ENCODE measurements around the gene JADE2. TPM values are rescaled to one million over a fixed set of nuclear protein-coding genes. Genes with fewer than 3 reads are reported as not detected.
"Not testable (repeated sequence)": the region's sequence is repeated elsewhere in the genome, so short reads cannot be mapped to it uniquely, and the experiment has no call there.

JADE2 gene
- polyA plus RNA-seq, 1 experiment, result 15.5 TPM

DNA sequence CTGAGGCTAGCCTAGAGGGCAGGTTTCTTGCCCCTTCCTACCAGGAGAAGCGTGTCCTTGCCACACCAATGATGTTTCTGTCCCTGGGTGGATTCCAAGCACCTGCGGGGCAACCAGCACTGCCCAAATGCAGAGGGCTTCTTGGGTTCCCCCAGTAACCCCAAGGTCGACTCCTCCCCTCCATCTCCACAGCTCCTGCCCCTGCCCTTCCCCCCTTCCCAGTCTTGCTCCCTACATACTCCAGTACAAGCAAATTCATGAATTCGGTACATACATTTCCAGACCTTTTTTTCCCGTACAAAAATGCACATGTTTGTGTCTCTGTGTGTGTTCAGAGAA lies 12.8 kb upstream of the JADE2 start:
- ChIA-PET CTCF (interaction anchor here (1.0 to 1.7 kb wide), 5 partner anchors 8 to 101 kb away, joined by 3 to 6 read pairs (median 4); partner anchors contain the start of gene CDKN2AIPNL), POLR2A (no interaction called here)
- DNase-seq (ENCODE audit: low read depth), result no peak
- Histone ChIP-seq H3K36me3 (ENCODE audit: control insufficient read depth, insufficient read depth, low read length) (no peaks in the 10 kb centered on the region), H3K4me3 (ENCODE audit: low read depth, low read length) (no peak overlapping the region), H3K27me3 (ENCODE audit: control insufficient read depth, insufficient read depth, low read length) (no peaks in the 10 kb centered on the region)
- TF ChIP-seq, protein P1, sequence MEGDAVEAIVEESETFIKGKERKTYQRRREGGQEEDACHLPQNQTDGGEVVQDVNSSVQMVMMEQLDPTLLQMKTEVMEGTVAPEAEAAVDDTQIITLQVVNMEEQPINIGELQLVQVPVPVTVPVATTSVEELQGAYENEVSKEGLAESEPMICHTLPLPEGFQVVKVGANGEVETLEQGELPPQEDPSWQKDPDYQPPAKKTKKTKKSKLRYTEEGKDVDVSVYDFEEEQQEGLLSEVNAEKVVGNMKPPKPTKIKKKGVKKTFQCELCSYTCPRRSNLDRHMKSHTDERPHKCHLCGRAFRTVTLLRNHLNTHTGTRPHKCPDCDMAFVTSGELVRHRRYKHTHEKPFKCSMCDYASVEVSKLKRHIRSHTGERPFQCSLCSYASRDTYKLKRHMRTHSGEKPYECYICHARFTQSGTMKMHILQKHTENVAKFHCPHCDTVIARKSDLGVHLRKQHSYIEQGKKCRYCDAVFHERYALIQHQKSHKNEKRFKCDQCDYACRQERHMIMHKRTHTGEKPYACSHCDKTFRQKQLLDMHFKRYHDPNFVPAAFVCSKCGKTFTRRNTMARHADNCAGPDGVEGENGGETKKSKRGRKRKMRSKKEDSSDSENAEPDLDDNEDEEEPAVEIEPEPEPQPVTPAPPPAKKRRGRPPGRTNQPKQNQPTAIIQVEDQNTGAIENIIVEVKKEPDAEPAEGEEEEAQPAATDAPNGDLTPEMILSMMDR (IDR thresholded peaks at IDR 0.05; ENCODE audit: insufficient read depth, low read depth, low read length), result no peak

DNA sequence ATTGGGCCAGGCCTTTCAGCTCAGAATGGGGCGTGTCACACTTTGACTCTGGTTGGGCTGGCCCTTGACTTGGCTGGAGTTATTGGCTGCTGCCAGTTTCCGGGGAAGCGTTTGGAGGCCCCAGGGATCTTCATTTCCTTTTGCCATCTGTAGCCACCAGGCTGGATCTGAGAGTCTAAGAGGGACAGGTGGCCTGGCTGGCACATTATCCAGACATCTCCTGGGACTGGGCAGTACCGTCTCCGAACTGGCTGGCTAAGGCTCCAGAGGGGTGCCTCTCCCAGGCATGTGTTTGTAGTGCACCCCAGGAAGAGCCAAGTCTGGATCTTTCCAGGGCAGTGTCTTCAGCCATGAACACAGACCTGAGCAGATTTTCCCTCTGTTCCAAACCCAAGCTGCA lies 9.7 kb upstream of the JADE2 start:
- H3K27me3 ChIP-seq (ENCODE audit: control insufficient read depth, insufficient read depth, low read length), result peaks cover 1% of the 10 kb centered on the region; the same call in 1 of the 2 replicates
- DNase-seq (ENCODE audit: low read depth), result no peak
- ChIA-PET POLR2A (no interaction called here), CTCF (interaction anchor here (0.9 to 1.3 kb wide), 3 partner anchors 11 to 62 kb away, joined by 3 read pairs; no protein-coding TSS in a partner anchor)
- TF ChIP-seq, protein P1 (IDR thresholded peaks at IDR 0.05; ENCODE audit: insufficient read depth, low read depth, low read length), result no peak
- H3K36me3 ChIP-seq (ENCODE audit: control insufficient read depth, insufficient read depth, low read length), result no peaks in the 10 kb centered on the region
- no peak overlapping the region for H3K4me3 ChIP-seq (ENCODE audit: low read depth, low read length)

DNA sequence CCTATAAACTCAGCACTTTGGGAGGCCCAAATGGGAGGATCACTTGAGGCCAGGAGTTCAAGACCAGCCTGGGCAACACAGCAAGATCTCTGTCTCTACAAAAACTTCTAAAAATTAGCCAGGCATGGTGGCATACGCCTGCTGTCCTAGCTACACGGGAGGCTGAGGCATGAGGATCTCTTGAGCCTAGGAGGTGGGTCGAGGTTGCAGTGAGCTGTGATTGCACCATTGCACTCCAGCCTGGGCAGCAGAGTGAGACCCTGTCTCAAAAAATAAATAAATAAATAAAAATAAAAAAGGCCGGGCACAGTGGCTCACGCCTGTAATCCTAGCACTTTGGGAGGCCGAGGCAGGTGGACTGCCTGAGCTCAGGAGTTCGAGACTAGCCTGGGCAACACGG lies 8.5 kb upstream of the JADE2 start:
- CTCF ChIA-PET, result interaction anchor here (0.8 to 1.8 kb wide), 3 partner anchors 11 to 61 kb away, joined by 3 to 4 read pairs (median 4); no protein-coding TSS in a partner anchor
- H3K27me3 ChIP-seq (ENCODE audit: control insufficient read depth, insufficient read depth, low read length); H3K4me3 ChIP-seq (ENCODE audit: low read depth, low read length); H3K36me3 ChIP-seq (ENCODE audit: control insufficient read depth, insufficient read depth, low read length); DNase-seq (ENCODE audit: low read depth); POLR2A ChIA-PET: not testable (repeated sequence)

DNA sequence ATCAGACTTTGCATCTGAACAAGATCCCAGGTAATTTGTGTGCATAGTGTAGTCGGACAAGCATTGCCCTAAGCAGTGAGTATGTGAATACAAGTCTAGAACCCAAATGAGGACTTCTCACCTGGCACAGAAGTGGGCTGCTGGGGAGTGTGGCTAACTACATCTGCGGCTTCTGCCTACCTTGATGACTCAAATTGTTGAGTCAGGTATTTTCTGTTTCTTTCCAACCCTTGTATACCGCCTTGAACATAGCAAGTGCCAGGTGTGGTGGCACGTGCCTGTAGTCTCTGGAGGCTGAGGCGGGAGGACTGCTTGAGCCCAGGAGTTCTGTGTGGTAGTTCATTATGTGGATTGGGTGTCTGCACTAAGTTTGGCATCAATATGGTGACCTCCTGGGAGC lies 7.9 kb upstream of the JADE2 start:
- CTCF ChIA-PET, result interaction anchor here (1.5 to 1.8 kb wide), 2 partner anchors 10 to 60 kb away, joined by 4 read pairs; no protein-coding TSS in a partner anchor
- no peaks in the 10 kb centered on the region for H3K36me3 ChIP-seq (ENCODE audit: control insufficient read depth, insufficient read depth, low read length)
- H3K4me3 ChIP-seq (ENCODE audit: low read depth, low read length), result no peak overlapping the region
- TF ChIP-seq, protein P1 (IDR thresholded peaks at IDR 0.05; ENCODE audit: insufficient read depth, low read depth, low read length), result no peak
- POLR2A ChIA-PET, result no interaction called here
- peaks cover 6% of the 10 kb centered on the region; the same call in 1 of the 2 replicates for H3K27me3 ChIP-seq (ENCODE audit: control insufficient read depth, insufficient read depth, low read length)
- no peak for DNase-seq (ENCODE audit: low read depth)

DNA sequence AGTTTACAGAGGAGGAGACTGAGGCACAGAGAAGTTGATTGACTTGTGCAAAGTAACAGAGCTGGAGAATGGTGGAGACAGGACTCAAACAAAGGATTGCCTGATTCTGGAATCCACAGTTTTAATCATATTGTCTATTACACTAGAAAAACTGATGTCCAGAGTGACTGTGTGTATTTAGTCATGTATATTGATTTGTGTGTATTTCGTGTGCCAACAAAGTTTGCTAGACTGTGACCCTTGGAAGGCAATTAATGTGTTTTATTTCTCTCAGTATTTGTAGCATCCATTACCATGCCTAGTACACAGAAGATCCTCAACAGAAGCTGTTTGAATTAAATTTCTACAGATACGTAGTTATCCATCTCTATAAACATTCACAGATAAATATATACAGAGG lies 5.5 kb upstream of the JADE2 start:
- peaks cover 6% of the 10 kb centered on the region; the same call in 1 of the 2 replicates for H3K27me3 ChIP-seq (ENCODE audit: control insufficient read depth, insufficient read depth, low read length)
- no peak for DNase-seq (ENCODE audit: low read depth)
- H3K36me3 ChIP-seq (ENCODE audit: control insufficient read depth, insufficient read depth, low read length), result no peaks in the 10 kb centered on the region
- TF ChIP-seq, protein P1 (IDR thresholded peaks at IDR 0.05; ENCODE audit: insufficient read depth, low read depth, low read length), result no peak
- H3K4me3 ChIP-seq (ENCODE audit: low read depth, low read length), result no peak overlapping the region
- ChIA-PET POLR2A (no interaction called here), CTCF (interaction anchor here (0.7 to 1.7 kb wide), 4 partner anchors 8 to 108 kb away, joined by 3 to 6 read pairs (median 4); partner anchors contain the start of gene CDKN2AIPNL)

DNA sequence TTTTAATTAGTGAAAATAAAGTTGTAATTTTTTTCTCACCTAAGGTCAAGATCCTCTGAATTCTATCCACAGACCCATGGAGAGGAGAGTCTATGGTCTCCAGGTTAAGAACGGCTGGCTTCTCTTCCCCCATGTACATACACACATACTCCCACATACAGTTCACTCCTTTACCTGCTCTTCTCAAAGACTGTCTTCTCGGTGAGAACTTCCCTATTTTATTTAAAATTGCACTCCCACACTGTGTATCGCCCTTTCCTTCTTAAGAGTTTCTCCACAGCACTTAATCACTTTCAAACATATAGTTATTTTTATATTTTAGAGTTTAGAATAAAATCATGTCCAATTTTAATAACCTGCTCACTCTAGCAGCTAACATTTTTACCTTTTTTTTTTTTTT lies 3.6 kb upstream of the JADE2 start:
- Histone ChIP-seq H3K36me3 (ENCODE audit: control insufficient read depth, insufficient read depth, low read length) (no peaks in the 10 kb centered on the region), H3K4me3 (ENCODE audit: low read depth, low read length) (no peak overlapping the region), H3K27me3 (ENCODE audit: control insufficient read depth, insufficient read depth, low read length) (peaks cover 6% of the 10 kb centered on the region; the same call in 1 of the 2 replicates)
- POLR2A ChIA-PET, result no interaction called here
- TF ChIP-seq, protein P1 (IDR thresholded peaks at IDR 0.05; ENCODE audit: insufficient read depth, low read depth, low read length), result no peak
- DNase-seq (ENCODE audit: low read depth), result no peak
- CTCF ChIA-PET, result interaction anchor here (2.8 kb wide), 1 partner anchor 111 kb away, joined by 9 read pairs; the partner anchor contains the start of gene CDKN2AIPNL

Data from BJ (cell line).